D721Med (cell line): ENCODE results near the gene LSM8.

Experiments
- DNase-seq: peaks from one replicate; pipeline ENCODE4 v3.0.0; 2011; ENCODE audit warnings: low spot score; ENCODE audit not compliant: insufficient read length
- FAIRE-seq: peaks from 2 replicates; lab custom pipeline; 2011; peaks lifted over from hg19 to GRCh38; lab: Jason Lieb, UNC
- CTCF ChIP-seq: IDR thresholded peaks from 2 replicates; pipeline ENCODE4 v1.5.1; 2012; ENCODE audit warnings: mild to moderate bottlenecking, control low read depth; ENCODE audit not compliant: insufficient read depth; ENCODE audit errors: missing control alignments

Gene LSM8

GRCh38 chr7:118195837-118196474 is 12.0 kb downstream of the LSM8 start:
- no peak for DNase-seq

GRCh38 chr7:118202061-118202460 is 18.1 kb downstream of the LSM8 start:
- FAIRE-seq = no peak
- TF ChIP-seq CTCF = no peak
- DNase-seq = no peak

More at GRCh38 chr7:118195837-118196474, 12.0 kb downstream of the LSM8 start:
- peak; percentile 80 for FAIRE-seq
- TF ChIP-seq CTCF = peak; percentile 74

GRCh38 chr7:118214051-118214832 is 30.3 kb downstream of the LSM8 start:
- no peak for FAIRE-seq
- TF ChIP-seq CTCF = no peak
- DNase-seq = peak; percentile 37

- DNase-seq (no peak), FAIRE-seq (no peak)
- TF ChIP-seq CTCF = no peak
Measured at GRCh38 chr7:118214833-118215182, 30.8 kb downstream of the LSM8 start.

GRCh38 chr7:118217210-118217619 is 33.3 kb downstream of the LSM8 start:
- no peak for FAIRE-seq
- no peak for DNase-seq
- no peak for TF ChIP-seq CTCF

- DNase-seq (no peak), FAIRE-seq (no peak)
- TF ChIP-seq CTCF = no peak
Measured at GRCh38 chr7:118218413-118219156, 34.6 kb downstream of the LSM8 start.
